Keratinocyte (primary cell): ENCODE measurements around the gene NAXD.

Experiments used
- EZH2 ChIP-seq: IDR thresholded peaks from one replicate; pipeline ENCODE4 v1.6.1; 2012; ENCODE audit warnings: inconsistent platforms, mild to moderate bottlenecking, low read length, moderate library complexity
- TF ChIP-seq, protein P1 (sequence below), 3 experiments: IDR thresholded peaks in 1 of 3; conservative IDR thresholded peaks in 1 of 3; optimal IDR thresholded peaks in 1 of 3; 2 replicates in 2 of 3; 3 replicates in 1 of 3; pipeline versions ENCODE3 to v1.5.1; 2011; ENCODE audit warnings: low read length in 3 of 3, mild to moderate bottlenecking in 3 of 3, moderate library complexity in 2 of 3, control low read depth in 1 of 3, inconsistent platforms in 1 of 3; ENCODE audit not compliant: insufficient read depth in 2 of 3; ENCODE audit errors: extremely low read depth in 1 of 3

- TF ChIP-seq, protein P1, sequence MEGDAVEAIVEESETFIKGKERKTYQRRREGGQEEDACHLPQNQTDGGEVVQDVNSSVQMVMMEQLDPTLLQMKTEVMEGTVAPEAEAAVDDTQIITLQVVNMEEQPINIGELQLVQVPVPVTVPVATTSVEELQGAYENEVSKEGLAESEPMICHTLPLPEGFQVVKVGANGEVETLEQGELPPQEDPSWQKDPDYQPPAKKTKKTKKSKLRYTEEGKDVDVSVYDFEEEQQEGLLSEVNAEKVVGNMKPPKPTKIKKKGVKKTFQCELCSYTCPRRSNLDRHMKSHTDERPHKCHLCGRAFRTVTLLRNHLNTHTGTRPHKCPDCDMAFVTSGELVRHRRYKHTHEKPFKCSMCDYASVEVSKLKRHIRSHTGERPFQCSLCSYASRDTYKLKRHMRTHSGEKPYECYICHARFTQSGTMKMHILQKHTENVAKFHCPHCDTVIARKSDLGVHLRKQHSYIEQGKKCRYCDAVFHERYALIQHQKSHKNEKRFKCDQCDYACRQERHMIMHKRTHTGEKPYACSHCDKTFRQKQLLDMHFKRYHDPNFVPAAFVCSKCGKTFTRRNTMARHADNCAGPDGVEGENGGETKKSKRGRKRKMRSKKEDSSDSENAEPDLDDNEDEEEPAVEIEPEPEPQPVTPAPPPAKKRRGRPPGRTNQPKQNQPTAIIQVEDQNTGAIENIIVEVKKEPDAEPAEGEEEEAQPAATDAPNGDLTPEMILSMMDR (optimal IDR thresholded peaks at IDR 0.05 in 1 of 3, IDR thresholded peaks at IDR 0.05 in 1 of 3, conservative IDR thresholded peaks at IDR 0.05 in 1 of 3; ENCODE audit: extremely low read depth in 1 of 3, insufficient read depth in 2 of 3, low read length in 3 of 3), result no peak
- no peak for TF ChIP-seq EZH2
These were observed 35.1 kb downstream of the NAXD start for GRCh38 chr13:110650436-110650835.
